ENCODE data around the gene RNASE12. TPM values are rescaled to one million over a fixed set of nuclear protein-coding genes. Genes with fewer than 3 reads are reported as not detected.

RNASE12 gene
- total and polyA plus RNA-seq, 9 of the 15 experiments (the other 6 are each of a cell fraction or from before 2014, with no cell fraction given): 0.24 TPM; not detected in 8

GRCh38 chr14:20606190-20606901 is 15.2 kb upstream of the RNASE12 start (continued):
- TF ChIP-seq REST (IDR thresholded peaks at IDR 0.05; ENCODE audit: borderline replicate concordance) (peak; percentile 76), REST (CRISPR knock-in tag; IDR thresholded peaks at IDR 0.05; ENCODE audit: low read depth) (no peak), BRD9 (IDR thresholded peaks at IDR 0.05; ENCODE audit: low read depth, partially characterized antibody) (no peak), RAD51 (IDR thresholded peaks at IDR 0.05; ENCODE audit: borderline replicate concordance, low read depth) (no peak), ZNF184 (CRISPR knock-in tag; IDR thresholded peaks at IDR 0.05) (no peak), CTBP1 (IDR thresholded peaks at IDR 0.05; ENCODE audit: borderline replicate concordance) (peak; percentile 47; the same call in 1 of the 2 replicates), ZC3H11A (IDR thresholded peaks at IDR 0.05; ENCODE audit: low read depth, low read length) (no peak), ZNF280A (IDR thresholded peaks at IDR 0.05; ENCODE audit: low read depth, partially characterized antibody) (no peak), ZNF586 (CRISPR knock-in tag; conservative IDR thresholded peaks at IDR 0.05) (no peak), ARHGAP35 (IDR thresholded peaks at IDR 0.05; ENCODE audit: partially characterized antibody) (no peak), CEBPG (CRISPR knock-in tag; IDR thresholded peaks at IDR 0.05) (no peak), CEBPG (tag; conservative IDR thresholded peaks at IDR 0.05 in 1 of 2, IDR thresholded peaks at IDR 0.05 in 1 of 2) (no peak), SMAD2 (IDR thresholded peaks at IDR 0.05; ENCODE audit: low read depth, low read length) (no peak), HMBOX1 (IDR thresholded peaks at IDR 0.05) (peak; percentile 24; the same call in 1 of the 2 replicates), ATF6 (CRISPR knock-in tag; IDR thresholded peaks at IDR 0.05) (no peak), PHB (CRISPR knock-in tag; IDR thresholded peaks at IDR 0.05) (no peak)

Measured in K562 (cell line).